HEK293 (cell line): ENCODE results near the gene ELAPOR2.

Source experiments
- EGR2 ChIP-seq: fragments of 450-650 bp; formaldehyde crosslinking; IDR thresholded peaks from 2 replicates; pipeline ENCODE4 v1.5.1; 2016; ENCODE audit warnings: low read depth, missing biosample characterization, missing genetic modification characterization
- GLI2 ChIP-seq: fragments of 450-650 bp; formaldehyde crosslinking; IDR thresholded peaks from 2 replicates; pipeline ENCODE4; 2017; ENCODE audit warnings: missing biosample characterization, missing genetic modification characterization, low read depth, borderline replicate concordance
- PRDM1 ChIP-seq: fragments of 450-650 bp; formaldehyde crosslinking; IDR thresholded peaks from 2 replicates; pipeline ENCODE4; 2016; ENCODE audit warnings: missing biosample characterization, missing genetic modification characterization
- ZBTB1 ChIP-seq: fragments of 450-650 bp; formaldehyde crosslinking; IDR thresholded peaks from 2 replicates; pipeline ENCODE4 v1.5.1; 2016; ENCODE audit warnings: missing biosample characterization, missing genetic modification characterization
- ZFP37 ChIP-seq: fragments of 450-650 bp; formaldehyde crosslinking; IDR thresholded peaks from 2 replicates; pipeline ENCODE4 v1.5.1; 2016; ENCODE audit warnings: missing biosample characterization, missing genetic modification characterization
- ZNF121 ChIP-seq: fragments of 450-650 bp; formaldehyde crosslinking; IDR thresholded peaks from 2 replicates; pipeline ENCODE4 v1.5.1; 2016; ENCODE audit warnings: missing biosample characterization, missing genetic modification characterization
- ZNF239 ChIP-seq: fragments of 450-650 bp; formaldehyde crosslinking; IDR thresholded peaks from 2 replicates; pipeline ENCODE4 v1.5.1; 2016; ENCODE audit warnings: missing biosample characterization, missing genetic modification characterization
- ZNF341 ChIP-seq: fragments of 450-650 bp; formaldehyde crosslinking; IDR thresholded peaks from 2 replicates; pipeline ENCODE4; 2016; ENCODE audit warnings: low read depth, missing biosample characterization, missing genetic modification characterization
- ZNF37A ChIP-seq: fragments of 450-650 bp; IDR thresholded peaks from 2 replicates; pipeline ENCODE4 v1.5.1; 2018; ENCODE audit warnings: missing biosample characterization, missing genetic modification characterization
- ZNF404 ChIP-seq: fragments of 450-650 bp; formaldehyde crosslinking; IDR thresholded peaks from 2 replicates; pipeline ENCODE4 v1.5.1; 2017; ENCODE audit warnings: missing biosample characterization, missing genetic modification characterization
- ZNF433 ChIP-seq: fragments of 450-650 bp; formaldehyde crosslinking; IDR thresholded peaks from 2 replicates; pipeline ENCODE4 v1.5.1; 2016; ENCODE audit warnings: missing biosample characterization, missing genetic modification characterization, low read depth
- ZNF473 ChIP-seq: fragments of 450-650 bp; formaldehyde crosslinking; IDR thresholded peaks from 2 replicates; pipeline ENCODE4 v1.5.1; 2017; ENCODE audit warnings: missing biosample characterization, missing genetic modification characterization
- ZNF549 ChIP-seq: fragments of 450-650 bp; IDR thresholded peaks from 2 replicates; pipeline ENCODE4 v1.5.1; 2018; ENCODE audit warnings: missing biosample characterization, missing genetic modification characterization, mild to moderate bottlenecking, inconsistent platforms, moderate library complexity
- ZNF585B ChIP-seq: fragments of 450-650 bp; formaldehyde crosslinking; IDR thresholded peaks from 2 replicates; pipeline ENCODE4 v1.5.1; 2016; ENCODE audit warnings: missing biosample characterization, missing genetic modification characterization
- ZNF600 ChIP-seq: fragments of 450-650 bp; formaldehyde crosslinking; IDR thresholded peaks from 2 replicates; pipeline ENCODE4 v1.5.1; 2016; ENCODE audit warnings: missing biosample characterization, missing genetic modification characterization
- ZNF624 ChIP-seq: fragments of 450-650 bp; formaldehyde crosslinking; IDR thresholded peaks from 2 replicates; pipeline ENCODE4 v1.5.1; 2017; ENCODE audit warnings: missing biosample characterization, missing genetic modification characterization
- ZNF670 ChIP-seq: fragments of 450-650 bp; formaldehyde crosslinking; IDR thresholded peaks from 2 replicates; pipeline ENCODE4 v1.5.1; 2016; ENCODE audit warnings: missing biosample characterization, missing genetic modification characterization, low read depth
- ZNF791 ChIP-seq: fragments of 450-650 bp; formaldehyde crosslinking; IDR thresholded peaks from 2 replicates; pipeline ENCODE4 v1.5.1; 2016; ENCODE audit warnings: missing biosample characterization, missing genetic modification characterization
- ZNF830 ChIP-seq: fragments of 450-650 bp; IDR thresholded peaks from 2 replicates; pipeline ENCODE4 v1.5.0; 2018; ENCODE audit warnings: missing biosample characterization, missing genetic modification characterization, low read depth, mild to moderate bottlenecking, moderate library complexity
- ZNF837 ChIP-seq: fragments of 450-650 bp; formaldehyde crosslinking; IDR thresholded peaks from 2 replicates; pipeline ENCODE4 v1.5.1; 2016; ENCODE audit warnings: missing biosample characterization, missing genetic modification characterization
- TF ChIP-seq, protein P1 (sequence below): fragments of 450-650 bp; formaldehyde crosslinking; IDR thresholded peaks from 2 replicates; pipeline ENCODE4 v1.5.0; 2017; ENCODE audit warnings: missing biosample characterization, missing genetic modification characterization, borderline replicate concordance
- TF ChIP-seq, protein P2 (sequence below): fragments of 450-650 bp; formaldehyde crosslinking; IDR thresholded peaks from 2 replicates; pipeline ENCODE4 v1.5.1; 2016; ENCODE audit warnings: missing biosample characterization, missing genetic modification characterization
- TF ChIP-seq, protein P3 (sequence below): fragments of 450-650 bp; formaldehyde crosslinking; IDR thresholded peaks from 2 replicates; pipeline ENCODE4 v1.5.1; 2016; ENCODE audit warnings: missing biosample characterization, missing genetic modification characterization
- TF ChIP-seq, protein P4 (sequence below): fragments of 450-650 bp; formaldehyde crosslinking; IDR thresholded peaks from 2 replicates; pipeline ENCODE4 v1.5.1; 2016; ENCODE audit warnings: missing biosample characterization, missing genetic modification characterization
- TF ChIP-seq, protein P5 (sequence below): fragments of 450-650 bp; formaldehyde crosslinking; IDR thresholded peaks from 2 replicates; pipeline ENCODE4 v1.5.1; 2016; ENCODE audit warnings: missing biosample characterization, missing genetic modification characterization, low read depth

The ELAPOR2 gene

DNA sequence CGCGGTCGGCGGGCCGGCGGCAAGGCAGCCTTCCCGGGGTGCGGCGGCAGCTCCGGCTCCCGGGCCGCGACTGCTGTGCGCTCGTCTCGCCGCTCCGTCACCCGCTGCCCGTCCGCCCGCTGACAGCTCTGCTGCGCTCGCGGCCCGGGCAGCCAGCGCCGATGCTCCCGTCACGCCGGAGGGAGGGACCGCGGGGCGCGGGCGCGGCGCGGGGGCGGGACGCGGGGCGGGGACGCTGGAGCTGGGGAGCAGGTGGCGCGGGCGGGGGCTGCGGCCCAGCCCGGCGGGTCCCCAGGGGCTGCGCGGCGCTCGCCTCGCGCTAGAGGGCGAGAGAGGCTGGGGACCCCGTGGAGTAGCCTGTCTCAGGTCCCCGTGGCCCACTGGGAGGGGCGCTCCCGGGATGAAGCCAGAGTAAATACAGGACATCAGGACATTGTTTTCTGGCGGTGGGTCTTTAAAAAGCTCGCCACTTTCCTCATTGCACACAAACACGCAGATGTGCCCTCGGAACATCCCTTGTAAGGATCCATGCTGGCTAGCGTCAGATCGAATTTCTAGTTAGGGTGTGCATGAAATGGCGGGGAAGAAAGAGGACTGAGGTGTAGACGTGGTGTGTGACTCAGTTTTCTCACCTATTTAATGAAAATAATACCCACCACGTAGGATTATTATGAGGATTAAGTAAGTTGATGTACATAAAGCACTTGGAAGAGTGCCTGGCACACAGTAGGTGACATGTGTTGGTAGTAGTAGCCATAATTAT, at the start of gene ELAPOR2 (continued):
- TF ChIP-seq, protein P1, sequence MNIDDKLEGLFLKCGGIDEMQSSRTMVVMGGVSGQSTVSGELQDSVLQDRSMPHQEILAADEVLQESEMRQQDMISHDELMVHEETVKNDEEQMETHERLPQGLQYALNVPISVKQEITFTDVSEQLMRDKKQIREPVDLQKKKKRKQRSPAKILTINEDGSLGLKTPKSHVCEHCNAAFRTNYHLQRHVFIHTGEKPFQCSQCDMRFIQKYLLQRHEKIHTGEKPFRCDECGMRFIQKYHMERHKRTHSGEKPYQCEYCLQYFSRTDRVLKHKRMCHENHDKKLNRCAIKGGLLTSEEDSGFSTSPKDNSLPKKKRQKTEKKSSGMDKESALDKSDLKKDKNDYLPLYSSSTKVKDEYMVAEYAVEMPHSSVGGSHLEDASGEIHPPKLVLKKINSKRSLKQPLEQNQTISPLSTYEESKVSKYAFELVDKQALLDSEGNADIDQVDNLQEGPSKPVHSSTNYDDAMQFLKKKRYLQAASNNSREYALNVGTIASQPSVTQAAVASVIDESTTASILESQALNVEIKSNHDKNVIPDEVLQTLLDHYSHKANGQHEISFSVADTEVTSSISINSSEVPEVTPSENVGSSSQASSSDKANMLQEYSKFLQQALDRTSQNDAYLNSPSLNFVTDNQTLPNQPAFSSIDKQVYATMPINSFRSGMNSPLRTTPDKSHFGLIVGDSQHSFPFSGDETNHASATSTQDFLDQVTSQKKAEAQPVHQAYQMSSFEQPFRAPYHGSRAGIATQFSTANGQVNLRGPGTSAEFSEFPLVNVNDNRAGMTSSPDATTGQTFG (tag by site-specific recombination): no peak
- TF ChIP-seq ZNF473 (tag by site-specific recombination) (no peak), ZNF239 (tag by site-specific recombination) (no peak), ZNF121 (tag by site-specific recombination) (no peak), GLI2 (tag by site-specific recombination) (no peak), ZNF837 (tag by site-specific recombination) (no peak), ZNF404 (tag by site-specific recombination) (no peak), ZNF37A (tag by site-specific recombination) (no peak), ZNF433 (tag by site-specific recombination) (no peak), EGR2 (tag by site-specific recombination) (no peak), ZNF791 (tag by site-specific recombination) (no peak), ZFP37 (tag by site-specific recombination) (no peak), ZNF549 (tag by site-specific recombination) (no peak), ZNF624 (tag by site-specific recombination) (no peak), ZNF830 (tag by site-specific recombination) (no peak), ZNF670 (tag by site-specific recombination) (no peak), PRDM1 (no peak), ZNF341 (tag by site-specific recombination) (no peak), ZNF600 (tag by site-specific recombination) (peak; percentile 24; the same call in 1 of the 2 replicates), ZNF585B (tag by site-specific recombination) (no peak), ZBTB1 (tag by site-specific recombination) (no peak)
- TF ChIP-seq, protein P2, sequence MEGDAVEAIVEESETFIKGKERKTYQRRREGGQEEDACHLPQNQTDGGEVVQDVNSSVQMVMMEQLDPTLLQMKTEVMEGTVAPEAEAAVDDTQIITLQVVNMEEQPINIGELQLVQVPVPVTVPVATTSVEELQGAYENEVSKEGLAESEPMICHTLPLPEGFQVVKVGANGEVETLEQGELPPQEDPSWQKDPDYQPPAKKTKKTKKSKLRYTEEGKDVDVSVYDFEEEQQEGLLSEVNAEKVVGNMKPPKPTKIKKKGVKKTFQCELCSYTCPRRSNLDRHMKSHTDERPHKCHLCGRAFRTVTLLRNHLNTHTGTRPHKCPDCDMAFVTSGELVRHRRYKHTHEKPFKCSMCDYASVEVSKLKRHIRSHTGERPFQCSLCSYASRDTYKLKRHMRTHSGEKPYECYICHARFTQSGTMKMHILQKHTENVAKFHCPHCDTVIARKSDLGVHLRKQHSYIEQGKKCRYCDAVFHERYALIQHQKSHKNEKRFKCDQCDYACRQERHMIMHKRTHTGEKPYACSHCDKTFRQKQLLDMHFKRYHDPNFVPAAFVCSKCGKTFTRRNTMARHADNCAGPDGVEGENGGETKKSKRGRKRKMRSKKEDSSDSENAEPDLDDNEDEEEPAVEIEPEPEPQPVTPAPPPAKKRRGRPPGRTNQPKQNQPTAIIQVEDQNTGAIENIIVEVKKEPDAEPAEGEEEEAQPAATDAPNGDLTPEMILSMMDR (tag by site-specific recombination): peak; percentile 30; the same call in 1 of the 2 replicates
- TF ChIP-seq, protein P3, sequence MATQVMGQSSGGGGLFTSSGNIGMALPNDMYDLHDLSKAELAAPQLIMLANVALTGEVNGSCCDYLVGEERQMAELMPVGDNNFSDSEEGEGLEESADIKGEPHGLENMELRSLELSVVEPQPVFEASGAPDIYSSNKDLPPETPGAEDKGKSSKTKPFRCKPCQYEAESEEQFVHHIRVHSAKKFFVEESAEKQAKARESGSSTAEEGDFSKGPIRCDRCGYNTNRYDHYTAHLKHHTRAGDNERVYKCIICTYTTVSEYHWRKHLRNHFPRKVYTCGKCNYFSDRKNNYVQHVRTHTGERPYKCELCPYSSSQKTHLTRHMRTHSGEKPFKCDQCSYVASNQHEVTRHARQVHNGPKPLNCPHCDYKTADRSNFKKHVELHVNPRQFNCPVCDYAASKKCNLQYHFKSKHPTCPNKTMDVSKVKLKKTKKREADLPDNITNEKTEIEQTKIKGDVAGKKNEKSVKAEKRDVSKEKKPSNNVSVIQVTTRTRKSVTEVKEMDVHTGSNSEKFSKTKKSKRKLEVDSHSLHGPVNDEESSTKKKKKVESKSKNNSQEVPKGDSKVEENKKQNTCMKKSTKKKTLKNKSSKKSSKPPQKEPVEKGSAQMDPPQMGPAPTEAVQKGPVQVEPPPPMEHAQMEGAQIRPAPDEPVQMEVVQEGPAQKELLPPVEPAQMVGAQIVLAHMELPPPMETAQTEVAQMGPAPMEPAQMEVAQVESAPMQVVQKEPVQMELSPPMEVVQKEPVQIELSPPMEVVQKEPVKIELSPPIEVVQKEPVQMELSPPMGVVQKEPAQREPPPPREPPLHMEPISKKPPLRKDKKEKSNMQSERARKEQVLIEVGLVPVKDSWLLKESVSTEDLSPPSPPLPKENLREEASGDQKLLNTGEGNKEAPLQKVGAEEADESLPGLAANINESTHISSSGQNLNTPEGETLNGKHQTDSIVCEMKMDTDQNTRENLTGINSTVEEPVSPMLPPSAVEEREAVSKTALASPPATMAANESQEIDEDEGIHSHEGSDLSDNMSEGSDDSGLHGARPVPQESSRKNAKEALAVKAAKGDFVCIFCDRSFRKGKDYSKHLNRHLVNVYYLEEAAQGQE: 0 out of 2 replicates have a peak, but pooled peaks have one; percentile 15
- TF ChIP-seq, protein P4, sequence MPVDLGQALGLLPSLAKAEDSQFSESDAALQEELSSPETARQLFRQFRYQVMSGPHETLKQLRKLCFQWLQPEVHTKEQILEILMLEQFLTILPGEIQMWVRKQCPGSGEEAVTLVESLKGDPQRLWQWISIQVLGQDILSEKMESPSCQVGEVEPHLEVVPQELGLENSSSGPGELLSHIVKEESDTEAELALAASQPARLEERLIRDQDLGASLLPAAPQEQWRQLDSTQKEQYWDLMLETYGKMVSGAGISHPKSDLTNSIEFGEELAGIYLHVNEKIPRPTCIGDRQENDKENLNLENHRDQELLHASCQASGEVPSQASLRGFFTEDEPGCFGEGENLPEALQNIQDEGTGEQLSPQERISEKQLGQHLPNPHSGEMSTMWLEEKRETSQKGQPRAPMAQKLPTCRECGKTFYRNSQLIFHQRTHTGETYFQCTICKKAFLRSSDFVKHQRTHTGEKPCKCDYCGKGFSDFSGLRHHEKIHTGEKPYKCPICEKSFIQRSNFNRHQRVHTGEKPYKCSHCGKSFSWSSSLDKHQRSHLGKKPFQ (tag by site-specific recombination): 0 out of 2 replicates have a peak, but pooled peaks have one; percentile 15
- TF ChIP-seq, protein P5, sequence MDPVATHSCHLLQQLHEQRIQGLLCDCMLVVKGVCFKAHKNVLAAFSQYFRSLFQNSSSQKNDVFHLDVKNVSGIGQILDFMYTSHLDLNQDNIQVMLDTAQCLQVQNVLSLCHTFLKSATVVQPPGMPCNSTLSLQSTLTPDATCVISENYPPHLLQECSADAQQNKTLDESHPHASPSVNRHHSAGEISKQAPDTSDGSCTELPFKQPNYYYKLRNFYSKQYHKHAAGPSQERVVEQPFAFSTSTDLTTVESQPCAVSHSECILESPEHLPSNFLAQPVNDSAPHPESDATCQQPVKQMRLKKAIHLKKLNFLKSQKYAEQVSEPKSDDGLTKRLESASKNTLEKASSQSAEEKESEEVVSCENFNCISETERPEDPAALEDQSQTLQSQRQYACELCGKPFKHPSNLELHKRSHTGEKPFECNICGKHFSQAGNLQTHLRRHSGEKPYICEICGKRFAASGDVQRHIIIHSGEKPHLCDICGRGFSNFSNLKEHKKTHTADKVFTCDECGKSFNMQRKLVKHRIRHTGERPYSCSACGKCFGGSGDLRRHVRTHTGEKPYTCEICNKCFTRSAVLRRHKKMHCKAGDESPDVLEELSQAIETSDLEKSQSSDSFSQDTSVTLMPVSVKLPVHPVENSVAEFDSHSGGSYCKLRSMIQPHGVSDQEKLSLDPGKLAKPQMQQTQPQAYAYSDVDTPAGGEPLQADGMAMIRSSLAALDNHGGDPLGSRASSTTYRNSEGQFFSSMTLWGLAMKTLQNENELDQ: no peak
